ENCODE results near the gene KCNH2.

KCNH2 gene

GRCh38 chr7:150974468-150975391 lies 3.4 kb downstream of the KCNH2 start (continued):
- TF ChIP-seq KLF10 (tag by site-specific recombination; IDR thresholded peaks at IDR 0.05) (no peak; the same call in none of the 2 replicates), ZBTB26 (tag by site-specific recombination; optimal IDR thresholded peaks at IDR 0.05) (peak; percentile 97), ZNF645 (tag by site-specific recombination; IDR thresholded peaks at IDR 0.05) (0 out of 2 replicates have a peak, but pooled peaks have one; percentile 19), ZNF48 (tag by site-specific recombination; IDR thresholded peaks at IDR 0.05) (no peak), ZNF76 (tag by site-specific recombination; IDR thresholded peaks at IDR 0.05; ENCODE audit: borderline replicate concordance, low read depth) (peak; percentile 50; the same call in 1 of the 2 replicates), KLF9 (tag by site-specific recombination; IDR thresholded peaks at IDR 0.05; ENCODE audit: low read depth) (peak; percentile 73), WT1 (tag by site-specific recombination; IDR thresholded peaks at IDR 0.05) (0 out of 2 replicates have a peak, but pooled peaks have one; percentile 27), KLF1 (tag by site-specific recombination; IDR thresholded peaks at IDR 0.05) (peak; percentile 51), SP7 (tag by site-specific recombination; IDR thresholded peaks at IDR 0.05) (peak; percentile 63; the same call in 1 of the 2 replicates), ZNF449 (tag by site-specific recombination; IDR thresholded peaks at IDR 0.05) (peak; percentile 17; the same call in 1 of the 2 replicates), ZBTB20 (tag by site-specific recombination; IDR thresholded peaks at IDR 0.05) (peak; percentile 85), EGR2 (tag by site-specific recombination; IDR thresholded peaks at IDR 0.05; ENCODE audit: low read depth) (peak; percentile 48), ZNF785 (tag by site-specific recombination; IDR thresholded peaks at IDR 0.05) (0 out of 2 replicates have a peak, but pooled peaks have one; percentile 63), ZNF610 (tag by site-specific recombination; IDR thresholded peaks at IDR 0.05; ENCODE audit: borderline replicate concordance) (peak; percentile 46; the same call in 1 of the 2 replicates), SP2 (tag by site-specific recombination; IDR thresholded peaks at IDR 0.05) (peak; percentile 69), ZFHX2 (tag by site-specific recombination; conservative IDR thresholded peaks at IDR 0.05) (peak; percentile 86), ZBTB8A (tag by site-specific recombination; IDR thresholded peaks at IDR 0.05) (peak; percentile 79), GLI4 (tag by site-specific recombination; IDR thresholded peaks at IDR 0.05) (peak; percentile 32; the same call in 1 of the 2 replicates), ZNF843 (tag by site-specific recombination; IDR thresholded peaks at IDR 0.05) (peak; percentile 24; the same call in 1 of the 2 replicates), ZNF501 (tag by site-specific recombination; IDR thresholded peaks at IDR 0.05) (peak; percentile 82; the same call in 1 of the 2 replicates), ZNF16 (tag by site-specific recombination; IDR thresholded peaks at IDR 0.05; ENCODE audit: low read depth) (no peak), ZBTB48 (tag by site-specific recombination; IDR thresholded peaks at IDR 0.05) (peak; percentile 34; the same call in 1 of the 2 replicates), ZNF629 (tag by site-specific recombination; IDR thresholded peaks at IDR 0.05) (peak; percentile 48; the same call in 1 of the 2 replicates)
- TF ChIP-seq, protein P1, sequence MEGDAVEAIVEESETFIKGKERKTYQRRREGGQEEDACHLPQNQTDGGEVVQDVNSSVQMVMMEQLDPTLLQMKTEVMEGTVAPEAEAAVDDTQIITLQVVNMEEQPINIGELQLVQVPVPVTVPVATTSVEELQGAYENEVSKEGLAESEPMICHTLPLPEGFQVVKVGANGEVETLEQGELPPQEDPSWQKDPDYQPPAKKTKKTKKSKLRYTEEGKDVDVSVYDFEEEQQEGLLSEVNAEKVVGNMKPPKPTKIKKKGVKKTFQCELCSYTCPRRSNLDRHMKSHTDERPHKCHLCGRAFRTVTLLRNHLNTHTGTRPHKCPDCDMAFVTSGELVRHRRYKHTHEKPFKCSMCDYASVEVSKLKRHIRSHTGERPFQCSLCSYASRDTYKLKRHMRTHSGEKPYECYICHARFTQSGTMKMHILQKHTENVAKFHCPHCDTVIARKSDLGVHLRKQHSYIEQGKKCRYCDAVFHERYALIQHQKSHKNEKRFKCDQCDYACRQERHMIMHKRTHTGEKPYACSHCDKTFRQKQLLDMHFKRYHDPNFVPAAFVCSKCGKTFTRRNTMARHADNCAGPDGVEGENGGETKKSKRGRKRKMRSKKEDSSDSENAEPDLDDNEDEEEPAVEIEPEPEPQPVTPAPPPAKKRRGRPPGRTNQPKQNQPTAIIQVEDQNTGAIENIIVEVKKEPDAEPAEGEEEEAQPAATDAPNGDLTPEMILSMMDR (tag by site-specific recombination; IDR thresholded peaks at IDR 0.05) = peak; percentile 80
- TF ChIP-seq, protein P2, sequence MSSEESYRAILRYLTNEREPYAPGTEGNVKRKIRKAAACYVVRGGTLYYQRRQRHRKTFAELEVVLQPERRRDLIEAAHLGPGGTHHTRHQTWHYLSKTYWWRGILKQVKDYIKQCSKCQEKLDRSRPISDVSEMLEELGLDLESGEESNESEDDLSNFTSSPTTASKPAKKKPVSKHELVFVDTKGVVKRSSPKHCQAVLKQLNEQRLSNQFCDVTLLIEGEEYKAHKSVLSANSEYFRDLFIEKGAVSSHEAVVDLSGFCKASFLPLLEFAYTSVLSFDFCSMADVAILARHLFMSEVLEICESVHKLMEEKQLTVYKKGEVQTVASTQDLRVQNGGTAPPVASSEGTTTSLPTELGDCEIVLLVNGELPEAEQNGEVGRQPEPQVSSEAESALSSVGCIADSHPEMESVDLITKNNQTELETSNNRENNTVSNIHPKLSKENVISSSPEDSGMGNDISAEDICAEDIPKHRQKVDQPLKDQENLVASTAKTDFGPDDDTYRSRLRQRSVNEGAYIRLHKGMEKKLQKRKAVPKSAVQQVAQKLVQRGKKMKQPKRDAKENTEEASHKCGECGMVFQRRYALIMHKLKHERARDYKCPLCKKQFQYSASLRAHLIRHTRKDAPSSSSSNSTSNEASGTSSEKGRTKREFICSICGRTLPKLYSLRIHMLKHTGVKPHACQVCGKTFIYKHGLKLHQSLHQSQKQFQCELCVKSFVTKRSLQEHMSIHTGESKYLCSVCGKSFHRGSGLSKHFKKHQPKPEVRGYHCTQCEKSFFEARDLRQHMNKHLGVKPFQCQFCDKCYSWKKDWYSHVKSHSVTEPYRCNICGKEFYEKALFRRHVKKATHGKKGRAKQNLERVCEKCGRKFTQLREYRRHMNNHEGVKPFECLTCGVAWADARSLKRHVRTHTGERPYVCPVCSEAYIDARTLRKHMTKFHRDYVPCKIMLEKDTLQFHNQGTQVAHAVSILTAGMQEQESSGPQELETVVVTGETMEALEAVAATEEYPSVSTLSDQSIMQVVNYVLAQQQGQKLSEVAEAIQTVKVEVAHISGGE (tag by site-specific recombination; conservative IDR thresholded peaks at IDR 0.05; ENCODE audit: low read depth) = peak; percentile 31; the same call in 1 of the 2 replicates

All from HEK293 (cell line).